Nephron (organoid): ENCODE measurements around the gene SLC25A19.

Experiments
- H3K27ac Mint-ChIP-seq, 3 experiments: 2 replicates each; pipeline ENCODE4 v1.8.0; 2020; ENCODE audit warnings: mixed read lengths in 3 of 3, mild to moderate bottlenecking in 2 of 3, moderate library complexity in 1 of 3
- H3K27me3 Mint-ChIP-seq: 2 replicates; pipeline ENCODE4 v1.8.0; 2021; ENCODE audit warnings: low read depth, mild to moderate bottlenecking, moderate library complexity, mixed read lengths
- H3K36me3 Mint-ChIP-seq: 2 replicates; pipeline ENCODE4 v1.8.0; 2020; ENCODE audit warnings: low read depth, mixed read lengths
- H3K4me1 Mint-ChIP-seq: 2 replicates; pipeline ENCODE4 v1.8.0; 2020; ENCODE audit warnings: mixed read lengths
- H3K4me3 Mint-ChIP-seq, 3 experiments: 2 replicates each; pipeline ENCODE4 v1.8.0; 2020; ENCODE audit warnings: mild to moderate bottlenecking in 3 of 3, mixed read lengths in 3 of 3, moderate library complexity in 2 of 3
- H3K9me3 Mint-ChIP-seq: 2 replicates; pipeline ENCODE4 v1.8.0; 2020; ENCODE audit warnings: mixed read lengths
- TF ChIP-seq, protein P1 (sequence below), 3 experiments: fragments of 200-600 bp; sonication (generic); IDR thresholded peaks; one replicate each; pipeline ENCODE4 v1.5.0; 2021; ENCODE audit warnings: antibody characterized with exemption in 3 of 3; ENCODE audit not compliant: unreplicated experiment in 3 of 3

The SLC25A19 gene

DNA sequence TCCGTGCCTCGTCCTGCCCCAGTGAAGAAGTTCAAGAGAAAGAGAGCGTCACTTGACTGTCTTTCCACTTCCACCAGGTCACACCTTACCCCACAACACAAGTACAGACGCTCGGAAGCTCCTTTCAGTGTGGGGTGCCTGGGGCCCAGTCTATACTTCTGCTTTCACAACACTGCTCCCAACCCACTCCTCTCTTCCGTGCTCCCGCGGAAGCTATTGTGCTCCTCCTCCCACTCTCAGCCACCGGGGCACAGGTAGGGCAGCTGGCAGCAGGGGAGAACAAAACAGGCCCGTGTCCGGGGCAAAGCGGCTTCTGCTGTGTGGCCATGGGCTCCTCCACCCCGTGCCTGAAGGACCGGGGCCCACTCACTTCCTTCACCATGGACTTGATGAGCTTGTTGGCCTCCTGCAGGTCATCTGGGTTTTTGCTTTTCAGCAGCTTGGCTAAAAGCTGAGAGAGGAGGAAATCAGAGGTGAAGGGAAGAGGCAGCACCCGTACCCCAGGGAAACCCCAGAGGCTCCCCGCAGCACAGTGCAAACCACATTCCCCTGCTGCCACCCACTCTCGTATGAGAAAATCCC lies 46.7 kb downstream of the SLC25A19 start:
- no peaks in the 10 kb centered on the region for H3K27me3 Mint-ChIP-seq
- H3K36me3 Mint-ChIP-seq = peaks cover 48% of the 10 kb centered on the region
- peaks cover under 1% of the 10 kb centered on the region for H3K4me1 Mint-ChIP-seq
- H3K9me3 Mint-ChIP-seq = no peaks in the 10 kb centered on the region
- H3K4me3 Mint-ChIP-seq = no peak overlapping the region
- no peak overlapping the region for H3K27ac Mint-ChIP-seq
- TF ChIP-seq, protein P1, sequence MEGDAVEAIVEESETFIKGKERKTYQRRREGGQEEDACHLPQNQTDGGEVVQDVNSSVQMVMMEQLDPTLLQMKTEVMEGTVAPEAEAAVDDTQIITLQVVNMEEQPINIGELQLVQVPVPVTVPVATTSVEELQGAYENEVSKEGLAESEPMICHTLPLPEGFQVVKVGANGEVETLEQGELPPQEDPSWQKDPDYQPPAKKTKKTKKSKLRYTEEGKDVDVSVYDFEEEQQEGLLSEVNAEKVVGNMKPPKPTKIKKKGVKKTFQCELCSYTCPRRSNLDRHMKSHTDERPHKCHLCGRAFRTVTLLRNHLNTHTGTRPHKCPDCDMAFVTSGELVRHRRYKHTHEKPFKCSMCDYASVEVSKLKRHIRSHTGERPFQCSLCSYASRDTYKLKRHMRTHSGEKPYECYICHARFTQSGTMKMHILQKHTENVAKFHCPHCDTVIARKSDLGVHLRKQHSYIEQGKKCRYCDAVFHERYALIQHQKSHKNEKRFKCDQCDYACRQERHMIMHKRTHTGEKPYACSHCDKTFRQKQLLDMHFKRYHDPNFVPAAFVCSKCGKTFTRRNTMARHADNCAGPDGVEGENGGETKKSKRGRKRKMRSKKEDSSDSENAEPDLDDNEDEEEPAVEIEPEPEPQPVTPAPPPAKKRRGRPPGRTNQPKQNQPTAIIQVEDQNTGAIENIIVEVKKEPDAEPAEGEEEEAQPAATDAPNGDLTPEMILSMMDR (IDR thresholded peaks at IDR 0.05; ENCODE audit: unreplicated experiment in 3 of 3) = no peak

- Mint-ChIP-seq H3K9me3 (no peaks in the 10 kb centered on the region), H3K4me3 (no peak overlapping the region), H3K4me1 (no peaks in the 10 kb centered on the region), H3K36me3 (peaks cover 53% of the 10 kb centered on the region), H3K27ac (no peak overlapping the region), H3K27me3 (no peaks in the 10 kb centered on the region)
- TF ChIP-seq, protein P1 (IDR thresholded peaks at IDR 0.05; ENCODE audit: unreplicated experiment in 3 of 3) = no peak
These were observed 47.2 kb downstream of the SLC25A19 start for GRCh38 chr17:75241996-75242460.

DNA sequence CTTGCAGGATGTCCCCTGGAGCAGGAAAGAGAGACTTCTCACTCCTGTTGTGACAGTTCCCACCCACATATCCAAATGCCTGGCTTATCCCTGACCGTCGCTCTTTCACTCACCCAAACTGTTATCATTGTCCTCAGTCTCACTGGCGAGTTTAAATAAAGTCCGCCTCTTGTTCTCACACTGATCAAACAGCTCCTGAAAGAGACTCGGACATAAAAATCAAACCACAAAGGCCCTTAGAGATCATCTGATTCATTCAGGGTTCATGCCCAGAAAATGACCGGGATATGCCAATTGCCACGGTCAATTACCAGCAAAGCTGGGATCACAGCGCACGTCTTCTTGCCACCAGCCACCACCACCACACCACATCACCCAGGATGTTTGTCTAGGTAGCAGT lies 47.7 kb downstream of the SLC25A19 start:
- H3K36me3 Mint-ChIP-seq = peaks cover 55% of the 10 kb centered on the region
- no peaks in the 10 kb centered on the region for H3K27me3 Mint-ChIP-seq
- TF ChIP-seq, protein P1 (IDR thresholded peaks at IDR 0.05; ENCODE audit: unreplicated experiment in 3 of 3) = no peak
- no peaks in the 10 kb centered on the region for H3K9me3 Mint-ChIP-seq
- no peaks in the 10 kb centered on the region for H3K4me1 Mint-ChIP-seq
- H3K4me3 Mint-ChIP-seq = no peak overlapping the region
- H3K27ac Mint-ChIP-seq = no peak overlapping the region

DNA sequence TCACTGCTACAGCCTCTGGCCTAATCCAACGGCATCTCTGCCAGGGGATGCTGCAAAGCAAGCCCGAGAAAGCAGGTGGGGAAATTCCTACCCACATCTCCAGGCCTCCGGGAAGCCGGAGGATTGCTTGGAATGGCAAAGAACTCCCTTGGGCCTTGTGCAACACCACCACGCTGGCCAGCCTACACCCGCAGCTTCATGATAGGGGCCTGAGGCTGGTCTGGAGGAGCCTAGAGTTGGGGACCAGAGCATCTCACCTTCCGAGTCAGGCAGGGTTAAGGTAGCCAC lies 48.1 kb downstream of the SLC25A19 start:
- no peaks in the 10 kb centered on the region for H3K27me3 Mint-ChIP-seq
- no peaks in the 10 kb centered on the region for H3K4me1 Mint-ChIP-seq
- TF ChIP-seq, protein P1 (IDR thresholded peaks at IDR 0.05; ENCODE audit: unreplicated experiment in 3 of 3) = no peak

GRCh38 chr17:75240394-75241142 lies 48.7 kb downstream of the SLC25A19 start:
- H3K27me3 Mint-ChIP-seq = no peaks in the 10 kb centered on the region
- no peak overlapping the region for H3K4me3 Mint-ChIP-seq
- TF ChIP-seq, protein P1 (IDR thresholded peaks at IDR 0.05; ENCODE audit: unreplicated experiment in 3 of 3) = peak; percentile 27 to 51 (median 46)
- H3K4me1 Mint-ChIP-seq = no peaks in the 10 kb centered on the region
- H3K27ac Mint-ChIP-seq = no peak overlapping the region
- H3K36me3 Mint-ChIP-seq = peaks cover 54% of the 10 kb centered on the region
- H3K9me3 Mint-ChIP-seq = no peaks in the 10 kb centered on the region

More for the DNA sequence above, 48.1 kb downstream of the SLC25A19 start:
- H3K9me3 Mint-ChIP-seq = no peaks in the 10 kb centered on the region
- peaks cover 57% of the 10 kb centered on the region for H3K36me3 Mint-ChIP-seq
- no peak overlapping the region for H3K4me3 Mint-ChIP-seq
- H3K27ac Mint-ChIP-seq = no peak overlapping the region
